GM18508 (cell line): ENCODE data around the gene LRRC75A.

Experiments
- ATAC-seq: cut with Tn5 transposase; IDR thresholded peaks from one replicate; pipeline ENCODE4 v1.9.1; 2021; ENCODE audit warnings: moderate number of reproducible peaks; ENCODE audit not compliant: insufficient read depth, unreplicated experiment

Gene LRRC75A

DNA sequence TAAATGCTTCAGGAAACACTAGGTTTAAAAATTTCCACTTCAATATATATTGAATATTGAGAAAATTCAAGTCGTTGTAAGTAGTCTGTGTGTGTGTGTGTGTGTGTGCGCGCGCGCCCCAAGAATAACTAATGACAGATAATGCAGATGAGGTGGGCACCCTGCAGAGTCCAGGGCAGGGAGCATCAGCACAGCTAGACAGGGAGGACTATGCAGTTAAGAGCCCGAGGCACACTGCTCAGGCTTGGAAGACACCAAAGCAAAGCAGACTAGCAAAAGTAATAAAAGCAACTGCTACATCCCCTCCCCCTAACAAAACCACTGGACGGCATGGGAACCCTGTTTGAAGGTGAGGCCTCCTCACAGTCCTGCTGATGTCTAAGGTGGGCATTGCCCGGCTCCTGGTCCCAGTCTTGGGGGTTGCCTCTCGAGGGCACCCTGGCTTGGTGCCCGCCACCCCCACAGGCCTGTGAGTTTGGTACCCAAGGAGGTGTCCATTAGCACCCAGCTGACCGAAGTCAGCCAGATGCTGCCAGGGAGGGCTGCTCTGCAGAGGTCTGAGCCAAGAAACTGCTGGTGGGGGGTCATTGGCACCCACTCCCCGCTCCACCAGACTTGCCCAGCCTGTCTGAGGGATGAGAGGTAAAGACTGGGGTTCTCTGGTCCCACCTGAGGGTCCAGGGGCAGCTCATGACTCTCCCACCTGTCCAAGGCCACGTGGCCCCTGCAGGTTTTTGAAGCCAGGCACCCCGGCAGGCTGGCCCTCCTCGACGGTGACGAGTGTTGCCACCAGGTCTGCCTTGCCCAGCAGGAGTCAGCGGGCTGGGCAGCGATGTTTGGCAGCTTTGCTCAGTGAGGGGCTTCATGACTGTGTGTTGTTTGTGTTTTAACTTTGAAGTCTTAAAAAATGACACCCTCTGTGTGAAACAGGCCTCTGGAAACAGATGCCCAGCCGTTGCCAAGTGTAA lies 18.7 kb downstream of the LRRC75A start:
- no peak for ATAC-seq

GRCh38 chr17:16472539-16472938 lies 19.5 kb downstream of the LRRC75A start:
- no peak for ATAC-seq

- ATAC-seq, result no peak
These were observed 20.7 kb downstream of the LRRC75A start for GRCh38 chr17:16471295-16471694.

- ATAC-seq, result no peak
These were observed 21.7 kb downstream of the LRRC75A start for GRCh38 chr17:16470265-16470664.

DNA sequence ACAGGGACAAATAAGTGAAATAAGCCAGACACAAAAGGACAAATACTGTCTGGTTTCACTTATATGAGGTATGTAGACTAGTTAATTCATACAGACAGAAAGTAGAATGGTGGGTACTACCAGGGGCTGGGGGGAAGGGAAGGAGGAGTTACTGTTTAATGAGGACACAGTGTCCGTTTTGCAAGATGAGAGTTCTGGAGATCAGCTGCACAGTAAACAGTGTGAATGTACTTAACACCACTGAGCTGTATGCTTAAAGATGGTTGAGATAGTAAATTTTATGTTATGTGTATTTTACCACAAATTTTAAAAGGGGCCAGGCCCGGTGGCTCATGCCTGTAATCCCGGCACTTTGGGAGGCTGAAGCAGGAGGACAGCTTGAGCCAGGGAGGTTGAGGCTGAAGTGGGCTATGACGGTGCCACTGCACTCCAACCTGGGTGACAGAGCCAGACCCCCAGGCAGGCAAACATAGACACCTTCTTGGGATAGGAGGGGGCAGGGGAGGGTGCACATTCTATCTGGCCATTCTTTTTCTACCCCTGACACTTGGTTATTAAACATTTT lies 23.5 kb downstream of the LRRC75A start:
- no peak for ATAC-seq

DNA sequence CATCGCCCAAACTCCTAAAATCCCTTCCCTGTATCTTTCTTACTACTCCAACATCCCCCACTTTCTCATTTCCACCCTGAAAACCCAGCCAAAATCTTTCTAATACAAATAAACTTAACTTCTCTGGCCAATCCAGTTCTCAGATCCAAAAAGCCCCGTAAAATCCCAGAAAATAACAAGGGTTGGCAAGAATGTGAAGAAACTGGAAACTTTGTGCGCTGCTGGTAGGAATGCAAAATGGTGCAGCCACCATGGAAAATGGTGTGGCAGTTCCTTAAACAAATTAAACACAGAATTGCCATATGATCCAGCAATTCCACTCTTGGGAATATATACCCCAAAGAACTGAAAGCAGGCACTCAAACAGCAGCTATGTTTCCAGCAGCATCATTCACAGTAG lies 24.1 kb downstream of the LRRC75A start:
- no peak for ATAC-seq

GRCh38 chr17:16467044-16467443 lies 24.9 kb downstream of the LRRC75A start:
- ATAC-seq, result no peak

DNA sequence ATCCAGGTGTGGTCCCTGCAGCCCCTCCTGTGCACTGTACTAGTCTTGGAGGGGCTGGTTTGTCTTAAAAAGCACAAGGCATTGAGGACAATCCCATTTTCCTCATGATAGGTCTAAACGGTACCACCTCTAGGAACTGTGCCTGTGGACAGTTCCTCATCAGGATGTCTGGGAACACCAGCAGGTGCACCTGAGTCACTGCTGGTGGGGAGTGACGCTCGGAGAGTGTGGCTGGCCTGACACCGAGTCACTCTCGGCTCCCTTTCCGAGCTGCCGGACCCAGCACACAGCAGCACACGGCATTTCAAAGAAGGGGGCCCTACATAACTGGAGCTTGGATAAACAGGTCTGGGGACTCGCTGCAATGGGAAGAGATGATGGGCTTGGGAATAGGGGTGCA lies 25.6 kb downstream of the LRRC75A start:
- no peak for ATAC-seq

DNA sequence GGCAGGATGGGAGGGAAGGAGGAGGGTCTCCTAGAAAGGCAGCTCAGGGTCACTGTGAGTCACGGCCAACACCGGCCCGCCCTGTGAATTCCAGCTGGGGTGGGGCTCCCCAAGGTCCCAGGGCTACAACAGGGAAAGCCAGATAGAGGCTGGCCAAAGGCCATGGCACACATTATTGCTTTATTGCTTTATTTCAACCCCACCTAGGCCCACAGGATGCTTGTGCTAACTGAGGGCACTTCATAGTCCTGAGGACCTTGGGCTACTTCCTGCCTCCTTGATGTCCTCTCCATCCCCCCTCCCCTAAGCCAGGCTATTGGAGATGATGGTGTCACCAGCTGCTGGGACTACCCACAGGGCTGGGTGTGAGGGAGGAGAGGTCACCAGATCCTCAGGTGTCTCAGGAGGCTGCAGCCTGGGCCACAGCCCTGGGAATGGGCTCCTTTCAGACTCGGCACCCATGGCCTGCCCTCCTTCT lies 26.1 kb downstream of the LRRC75A start:
- ATAC-seq, result no peak

DNA sequence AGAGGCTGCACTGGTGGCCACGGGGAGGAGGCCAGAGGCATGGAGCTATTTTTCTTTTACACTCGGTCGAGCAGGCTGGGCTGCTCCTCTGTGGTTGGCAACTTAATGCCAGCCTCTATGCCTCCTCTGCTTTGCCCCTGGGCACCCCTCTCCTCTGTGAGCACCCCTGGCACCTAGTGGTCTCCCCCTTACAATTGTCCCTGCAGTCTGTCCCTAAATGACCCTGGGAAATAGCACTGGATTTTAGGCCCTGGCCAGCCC lies 27.0 kb downstream of the LRRC75A start:
- no peak for ATAC-seq

GRCh38 chr17:16464303-16465051 lies 27.5 kb downstream of the LRRC75A start:
- no peak for ATAC-seq

GRCh38 chr17:16463358-16464302 lies 28.4 kb downstream of the LRRC75A start:
- ATAC-seq, result no peak

DNA sequence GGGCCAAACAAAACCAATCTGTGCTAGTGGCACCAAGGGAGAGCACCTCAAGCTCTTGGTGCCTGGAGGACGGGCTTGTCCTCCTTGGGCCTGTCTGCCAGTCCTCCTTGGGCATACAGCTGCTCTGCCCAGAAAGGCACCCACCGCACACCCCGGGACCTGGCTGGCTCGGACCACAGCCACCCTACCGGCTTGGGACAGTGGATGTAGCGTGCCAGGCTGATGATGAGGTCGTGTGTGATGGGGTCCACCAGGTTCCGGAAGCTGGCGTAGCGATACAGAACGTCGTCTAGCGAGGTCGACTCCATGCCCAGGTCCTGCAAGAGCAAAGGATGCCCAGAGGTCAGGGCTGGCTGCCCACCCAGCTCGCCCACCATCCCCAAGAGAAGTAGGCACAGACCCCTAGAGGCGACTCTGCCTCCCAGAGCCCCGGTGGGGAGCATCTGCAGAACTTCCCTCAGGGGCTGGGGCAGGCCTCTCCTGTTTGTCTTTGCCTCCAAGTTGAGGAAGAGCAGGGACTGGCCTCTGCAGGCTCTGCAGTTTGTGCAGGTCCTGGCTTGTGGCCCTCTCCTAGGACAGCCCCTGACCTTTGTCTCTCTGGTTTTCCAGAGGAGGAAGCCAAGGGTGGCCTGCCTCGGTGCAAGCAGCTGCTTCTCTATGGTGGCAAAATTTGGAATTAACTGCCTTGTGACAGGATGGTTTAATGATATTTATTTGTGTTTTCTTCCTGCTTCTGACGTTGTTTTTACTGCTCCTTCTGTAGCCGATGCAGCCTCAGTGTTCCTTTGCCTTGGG lies 29.7 kb downstream of the LRRC75A start:
- no peak for ATAC-seq

DNA sequence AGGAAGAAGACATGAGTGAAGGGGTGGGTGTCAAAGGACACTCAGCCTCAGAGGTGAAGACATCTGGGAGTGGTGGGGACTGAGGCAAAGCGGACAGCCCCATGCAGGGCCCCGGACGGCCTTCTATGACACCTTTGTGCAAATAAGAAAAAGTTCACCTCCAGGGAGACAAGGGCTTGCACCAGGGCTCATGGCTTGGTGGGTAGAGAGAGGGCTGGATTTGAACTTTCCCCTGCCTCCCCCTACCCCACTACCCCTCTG lies 30.5 kb downstream of the LRRC75A start:
- no peak for ATAC-seq

DNA sequence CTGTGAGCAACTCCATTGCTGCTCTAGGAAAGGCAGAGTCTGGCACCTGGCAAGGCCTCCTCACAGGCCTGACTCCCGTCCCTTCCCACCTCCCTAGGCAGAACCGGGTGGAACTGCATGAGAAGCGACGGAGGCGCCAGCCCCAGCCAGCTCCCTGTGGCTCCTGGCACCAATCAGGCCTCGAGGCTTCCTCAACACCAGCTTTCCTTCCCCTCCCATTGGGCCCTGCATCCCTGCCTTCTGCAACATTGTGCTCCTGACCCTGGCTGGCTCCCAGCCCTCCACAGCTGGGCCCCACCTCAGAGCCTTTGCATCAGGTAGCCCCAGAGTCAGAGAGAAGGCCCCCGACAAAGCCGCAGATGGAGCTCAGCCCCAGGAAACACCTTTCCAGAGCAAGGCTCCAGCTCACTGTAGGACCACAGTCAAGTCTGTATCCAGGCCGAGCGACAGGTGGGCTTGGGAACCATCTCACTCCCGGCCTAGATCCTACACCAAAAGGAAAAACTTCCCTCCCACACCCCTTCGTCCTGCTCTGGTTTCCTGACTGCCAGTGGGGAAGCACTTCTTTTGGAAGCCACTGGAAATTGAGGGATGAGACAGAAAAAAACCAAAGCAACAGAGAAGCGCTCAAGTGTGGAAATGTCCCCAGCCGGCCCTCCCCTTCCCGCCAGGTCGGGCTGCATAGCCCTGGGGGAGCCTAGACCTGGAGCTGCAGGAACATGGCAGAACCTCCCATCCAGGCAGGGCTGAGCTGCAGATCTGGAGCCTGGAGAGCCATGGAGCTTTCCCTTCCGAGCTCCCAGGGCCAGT lies 31.0 kb downstream of the LRRC75A start:
- no peak for ATAC-seq

GRCh38 chr17:16459855-16460550 lies 32.0 kb downstream of the LRRC75A start:
- no peak for ATAC-seq

GRCh38 chr17:16459271-16459670 lies 32.7 kb downstream of the LRRC75A start:
- ATAC-seq, result no peak

DNA sequence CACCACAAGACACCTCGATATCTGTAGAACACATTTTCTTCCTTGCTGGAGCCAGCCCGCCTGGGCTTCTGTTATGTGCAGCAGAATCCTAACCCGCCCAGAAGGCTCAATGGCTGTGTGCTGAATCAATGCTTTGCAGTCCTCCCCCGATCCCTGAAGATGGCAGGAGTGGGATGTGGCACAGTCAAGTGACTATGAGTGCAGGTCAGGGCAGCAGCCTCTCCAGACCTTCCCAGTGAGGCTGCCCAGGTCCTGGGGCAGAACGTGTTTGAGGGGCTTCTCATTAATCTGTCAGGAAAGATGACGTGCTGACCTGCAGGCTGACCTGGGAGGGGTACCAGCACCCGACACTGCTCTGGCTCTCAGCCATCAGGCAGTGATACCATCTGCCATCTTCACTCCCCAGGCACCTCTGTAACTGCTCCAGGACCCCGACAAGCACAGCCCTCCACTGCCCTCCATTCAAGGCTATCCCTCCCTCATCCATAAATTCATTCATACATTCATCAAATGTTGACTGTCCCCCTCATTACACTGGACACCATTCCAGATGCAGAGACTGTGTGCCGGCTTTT lies 35.2 kb downstream of the LRRC75A start:
- no peak for ATAC-seq
